ENCODE results near the gene TIMP2.
"Not testable (repeated sequence)": the region's sequence is repeated elsewhere in the genome, so short reads cannot be mapped to it uniquely, and the experiment has no call there.

The TIMP2 gene, protein sequence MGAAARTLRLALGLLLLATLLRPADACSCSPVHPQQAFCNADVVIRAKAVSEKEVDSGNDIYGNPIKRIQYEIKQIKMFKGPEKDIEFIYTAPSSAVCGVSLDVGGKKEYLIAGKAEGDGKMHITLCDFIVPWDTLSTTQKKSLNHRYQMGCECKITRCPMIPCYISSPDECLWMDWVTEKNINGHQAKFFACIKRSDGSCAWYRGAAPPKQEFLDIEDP
- total RNA-seq = 6.8 reads per million, percentile 25 among the genes with 10 or more reads in this experiment

DNA sequence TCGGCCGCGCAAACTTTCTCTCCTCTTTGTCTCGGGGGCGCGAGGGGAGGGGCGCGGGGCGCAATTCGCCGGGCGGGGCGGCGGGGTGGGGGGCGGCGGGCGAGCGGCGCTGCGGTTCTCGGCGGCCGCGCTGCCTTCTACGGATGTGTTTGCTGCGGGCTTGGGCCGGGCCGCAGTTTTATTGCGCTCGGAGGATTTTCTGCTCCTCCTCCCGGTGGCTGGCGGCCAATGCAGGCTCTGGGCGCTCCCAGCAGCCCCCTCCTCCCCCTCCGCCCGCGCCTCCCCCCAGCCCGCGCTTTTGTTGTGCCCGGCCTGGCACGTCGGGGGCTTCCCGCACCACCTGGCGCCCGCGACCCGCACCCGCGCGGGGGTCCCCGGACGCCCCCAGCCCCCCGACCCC is at the start of gene TIMP2:
Gene TIMP2 (minus strand): TSS at position 154 of the 400 bp plus-strand sequence. CDS start 299 bp downstream, outside the sequence.
- peak; percentile 51 for DNase-seq

DNA sequence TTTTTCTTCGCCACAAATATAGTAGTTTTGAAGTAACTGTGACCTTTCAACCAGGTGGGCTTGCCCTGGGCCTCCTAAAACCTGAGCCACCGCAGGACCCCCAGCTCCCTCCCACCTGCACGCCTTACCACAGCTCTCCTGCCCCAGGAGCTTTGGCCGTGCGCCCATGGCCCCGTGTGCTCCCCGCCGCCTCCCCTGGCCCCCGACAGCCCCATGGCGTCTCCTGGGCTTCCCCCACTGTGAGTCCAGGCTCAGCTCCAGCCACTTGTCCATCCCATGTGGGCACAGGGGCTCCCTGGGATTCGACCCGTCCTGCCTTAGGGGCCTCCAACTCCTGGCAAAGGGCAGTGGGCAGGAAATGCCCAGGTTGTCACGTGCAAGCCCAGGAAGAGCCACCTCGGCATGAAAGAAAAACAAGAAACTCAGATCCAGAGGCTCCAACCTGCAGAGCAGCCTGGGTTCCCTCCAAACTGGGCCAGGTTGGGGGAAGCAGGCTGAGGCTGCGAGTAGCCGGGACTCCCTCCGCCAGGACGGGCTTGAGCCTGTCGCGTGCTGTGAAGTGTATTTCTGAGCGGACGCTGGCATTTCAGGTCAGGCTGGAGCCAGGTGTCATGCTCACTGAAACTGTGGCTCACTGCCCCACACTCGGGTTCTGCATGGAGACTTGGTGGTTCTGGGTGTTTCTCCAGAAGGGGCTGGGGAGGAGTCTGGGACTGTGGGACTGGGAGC is 48.8 kb upstream of the TIMP2 start:
- no peak for DNase-seq

DNA sequence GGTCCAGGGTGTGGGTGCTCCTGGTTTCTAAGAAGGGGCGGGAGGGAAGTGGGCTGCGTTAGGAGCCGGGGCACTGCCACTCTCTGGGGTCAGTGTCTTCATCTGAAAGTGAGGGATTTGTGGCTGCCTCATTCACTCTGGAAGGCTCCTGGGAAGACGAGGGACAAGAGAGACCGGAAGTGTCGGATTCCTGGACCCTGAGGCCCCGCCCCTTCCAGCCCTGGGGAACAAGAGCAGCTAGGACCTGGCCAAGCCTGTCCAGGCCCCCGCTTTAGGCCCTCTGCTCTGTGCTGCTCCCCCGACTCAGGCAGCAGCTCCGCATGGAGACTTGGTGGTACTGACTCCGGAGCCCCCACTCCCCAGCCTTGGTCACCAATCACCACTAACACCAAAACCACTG is 48.0 kb upstream of the TIMP2 start:
- DNase-seq = no peak

DNA sequence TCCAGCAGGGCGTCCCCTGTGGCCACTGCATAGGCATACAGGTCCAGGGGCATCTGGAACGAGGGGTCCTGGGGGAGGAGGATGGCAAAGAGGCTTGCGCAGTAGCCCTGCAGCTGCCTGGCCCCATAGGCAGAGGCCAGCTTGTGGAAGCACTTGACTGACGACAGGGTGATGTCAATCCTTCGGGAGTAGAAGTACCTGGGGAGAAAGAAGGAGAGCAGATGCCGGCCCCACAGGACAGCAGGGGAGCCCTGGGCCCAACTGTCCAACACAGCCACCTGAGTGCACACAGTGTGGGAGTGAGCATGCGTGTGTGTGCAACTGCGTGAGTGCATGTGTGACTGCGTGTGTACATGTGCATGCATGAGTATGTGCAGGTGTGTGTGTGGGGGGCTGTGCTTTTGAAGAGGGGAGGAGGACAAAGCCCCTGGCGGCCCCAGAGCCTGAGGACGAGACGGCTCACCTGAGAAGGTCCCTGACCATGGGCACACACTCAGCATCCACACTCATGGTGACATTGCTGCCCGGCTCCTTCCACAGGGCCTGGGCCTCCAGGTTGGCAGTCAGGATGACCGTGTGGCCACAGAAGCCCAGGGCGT is 47.4 kb upstream of the TIMP2 start:
- DNase-seq = no peak

DNA sequence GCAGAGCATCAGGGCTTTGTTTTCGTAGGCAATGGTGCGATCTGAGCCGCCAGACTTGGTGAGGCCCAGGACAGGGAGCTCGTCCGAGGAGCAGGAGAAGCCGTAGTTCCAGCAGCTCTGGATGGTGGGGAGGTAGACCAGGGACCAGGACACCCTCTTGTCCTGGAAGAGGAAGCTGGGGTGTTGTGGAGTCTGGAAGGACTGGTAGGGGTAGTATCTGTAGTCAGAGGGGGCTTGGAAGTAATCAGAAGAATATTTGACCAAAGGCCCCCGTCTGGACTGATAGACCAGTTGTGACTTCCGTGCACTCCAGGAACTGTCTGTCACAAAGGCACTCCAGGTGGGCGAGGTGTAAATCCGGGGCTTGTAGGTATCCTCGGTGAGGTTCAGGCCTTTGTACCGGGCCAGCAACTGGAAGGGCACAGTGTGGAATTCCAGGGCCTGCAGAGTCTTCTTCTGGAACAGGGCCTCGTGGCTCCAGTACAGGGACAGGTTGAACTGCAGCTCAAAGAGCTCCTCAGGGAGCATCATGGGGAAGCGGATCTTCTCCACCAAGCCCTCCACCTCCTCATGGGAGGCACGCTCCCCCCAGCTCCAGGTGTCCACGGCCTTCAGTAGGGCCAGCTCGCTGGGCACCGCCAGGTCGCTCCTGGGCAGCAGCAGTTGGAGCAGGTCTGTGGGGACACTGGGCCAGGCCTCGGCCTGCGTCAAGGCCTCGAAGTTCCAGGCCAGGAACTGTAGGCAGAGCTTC is 46.7 kb upstream of the TIMP2 start:
- no peak for DNase-seq

DNA sequence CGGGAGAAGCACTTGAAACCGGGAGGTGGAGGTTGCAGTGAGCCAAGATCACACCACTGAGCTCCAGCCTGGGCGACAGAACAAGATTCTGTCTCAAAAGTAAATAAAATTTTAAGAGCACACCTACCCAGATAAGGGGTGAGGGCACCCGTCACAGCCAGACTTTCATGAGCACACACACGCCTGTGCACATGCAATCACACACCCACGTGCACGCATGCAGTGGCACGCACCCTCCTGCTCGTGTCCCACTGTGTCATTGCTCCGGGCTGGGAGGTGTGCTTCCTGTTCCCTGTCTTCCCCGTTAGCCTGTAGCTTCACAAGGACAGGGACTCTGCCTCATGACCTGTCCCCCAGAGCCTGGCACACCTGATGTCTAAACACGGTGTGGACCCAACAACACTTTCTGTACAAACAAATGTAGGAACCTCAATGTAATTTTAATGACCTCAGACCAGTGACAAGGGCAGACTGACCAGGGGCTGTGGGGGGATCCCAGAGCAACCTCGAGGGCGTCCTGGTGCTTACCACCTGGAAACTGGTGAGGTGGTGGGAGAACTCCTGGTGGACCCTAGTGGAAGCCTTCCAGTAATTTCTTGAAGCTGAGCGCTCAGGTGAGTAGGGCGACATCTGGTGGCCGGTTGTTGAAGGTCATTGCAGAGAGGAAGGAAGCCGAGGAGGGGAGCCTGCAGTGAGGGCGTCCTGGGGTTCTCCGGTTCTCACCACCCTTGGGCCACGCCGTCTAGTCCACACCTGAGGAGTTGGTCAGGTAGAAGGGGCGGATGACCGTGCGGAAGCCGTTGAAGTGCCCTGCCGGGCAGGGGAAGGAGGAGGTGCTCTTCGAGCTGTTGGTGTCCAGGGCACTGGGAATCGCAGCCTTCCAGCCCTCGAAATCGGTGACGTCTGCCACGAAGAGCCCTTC is 45.9 kb upstream of the TIMP2 start:
- peak; percentile 77 for DNase-seq

DNA sequence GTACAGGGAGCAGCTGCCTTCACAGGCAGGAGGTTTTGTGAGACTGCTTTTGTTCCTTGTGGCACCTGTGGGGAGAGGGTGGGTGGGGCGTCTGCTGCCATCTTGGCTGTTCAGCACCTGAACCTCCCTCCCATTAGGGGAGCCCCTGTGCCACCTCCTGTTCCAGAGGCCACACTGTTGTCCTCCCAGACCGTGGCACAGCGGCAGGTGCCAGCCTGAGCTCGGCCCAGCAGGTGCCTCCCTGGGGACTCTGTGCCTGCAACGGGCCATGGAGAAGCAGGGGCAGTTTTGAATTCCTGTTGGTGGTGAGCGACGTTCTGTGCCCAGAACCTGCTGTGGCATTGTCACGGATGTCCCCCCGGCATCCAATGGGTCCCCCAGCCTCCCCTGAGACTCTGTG is 44.7 kb upstream of the TIMP2 start:
- no peak for DNase-seq

DNA sequence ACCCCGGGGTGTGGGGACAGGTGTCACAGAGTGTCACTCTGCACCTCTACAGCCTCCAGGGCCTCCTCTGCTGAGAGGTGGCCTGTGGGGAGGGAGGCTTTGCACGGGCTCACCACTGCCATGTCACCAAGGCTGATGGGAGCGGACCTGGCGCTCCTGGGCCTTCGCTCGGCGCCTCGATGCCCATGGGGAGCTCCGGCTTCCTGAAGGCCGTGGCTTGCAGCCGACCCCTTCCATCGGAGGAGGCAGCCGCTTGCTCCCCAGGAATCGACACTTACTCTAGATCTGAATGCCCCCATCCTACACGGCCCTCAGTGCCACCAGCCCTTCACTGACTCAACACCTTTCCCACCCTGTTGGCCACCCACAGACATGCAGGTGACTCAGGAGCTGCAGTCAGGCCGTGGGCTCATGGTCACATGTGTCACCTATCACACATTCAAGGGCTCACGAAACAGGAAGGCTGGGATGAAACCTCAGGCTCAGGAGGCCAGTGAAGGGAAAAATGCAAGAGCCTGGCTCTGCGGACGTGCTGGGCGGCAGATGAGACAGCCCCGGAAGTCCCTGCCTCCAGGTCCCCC is 42.7 kb upstream of the TIMP2 start:
- DNase-seq = no peak

DNA sequence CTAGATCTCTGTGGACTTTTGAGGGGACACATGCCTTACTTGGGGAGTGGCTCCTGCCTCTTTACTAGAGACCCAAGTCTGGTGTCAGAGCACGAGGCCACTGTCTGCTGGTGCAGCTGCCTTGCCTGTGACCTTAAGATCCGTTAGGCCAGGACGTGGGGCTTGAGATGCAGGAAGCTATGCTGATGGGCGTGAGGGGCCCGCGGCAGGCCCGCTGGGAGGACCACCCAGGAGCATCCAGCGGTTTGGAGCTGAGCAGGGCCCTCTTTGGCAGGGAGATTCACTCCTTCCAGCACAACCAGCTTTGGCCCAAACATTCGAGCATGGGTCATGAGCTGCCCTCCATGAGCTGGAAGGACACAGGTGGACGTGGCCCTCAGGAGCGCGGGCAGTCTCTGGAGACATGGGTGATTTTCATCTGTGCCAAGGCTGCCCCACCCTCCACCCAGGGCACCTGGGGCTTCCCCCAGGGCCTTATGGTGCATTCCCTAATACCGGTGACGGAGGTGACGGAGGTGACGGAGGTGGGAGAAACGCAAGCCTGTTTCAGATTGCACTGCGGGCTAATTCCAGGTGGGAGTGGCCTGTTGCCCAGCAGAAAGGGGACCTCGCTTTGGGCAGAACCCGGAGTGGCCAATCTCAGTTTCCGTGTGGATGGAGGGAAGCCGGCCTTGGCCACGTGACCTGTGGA is 41.9 kb upstream of the TIMP2 start:
- DNase-seq = no peak

DNA sequence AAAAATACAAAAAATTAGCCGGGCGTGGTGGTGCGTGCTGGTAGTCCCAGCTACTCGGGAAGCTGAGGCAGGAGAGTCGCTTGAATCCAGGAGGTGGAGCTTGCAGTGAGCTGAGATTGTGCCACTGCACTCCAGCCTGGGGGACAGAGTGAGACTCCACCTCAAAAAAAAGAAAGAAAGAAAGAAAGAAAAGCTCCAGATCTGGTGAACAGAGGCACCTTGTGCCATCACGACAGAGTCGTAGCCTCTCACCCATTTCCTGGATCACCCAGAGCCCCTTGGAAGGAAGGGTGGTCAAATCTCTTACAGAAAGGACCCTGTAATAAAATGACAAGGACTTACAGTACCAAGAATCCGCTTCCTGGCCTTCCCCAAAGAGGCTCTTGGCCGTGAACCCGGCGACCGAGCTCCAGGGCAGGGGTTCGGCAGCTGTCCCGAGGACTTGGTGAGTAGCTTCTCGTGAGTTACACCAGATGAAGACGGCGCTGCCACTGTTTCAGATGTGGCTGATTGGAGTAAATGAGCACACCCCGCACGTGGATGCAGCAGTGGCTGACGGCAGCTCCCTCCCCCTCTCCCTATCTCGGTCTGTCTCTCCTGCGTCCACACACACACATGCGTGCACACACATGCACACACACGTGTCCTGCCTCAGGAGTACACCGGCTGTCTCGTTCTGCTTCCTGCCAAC is 41.1 kb upstream of the TIMP2 start:
- DNase-seq = no peak

DNA sequence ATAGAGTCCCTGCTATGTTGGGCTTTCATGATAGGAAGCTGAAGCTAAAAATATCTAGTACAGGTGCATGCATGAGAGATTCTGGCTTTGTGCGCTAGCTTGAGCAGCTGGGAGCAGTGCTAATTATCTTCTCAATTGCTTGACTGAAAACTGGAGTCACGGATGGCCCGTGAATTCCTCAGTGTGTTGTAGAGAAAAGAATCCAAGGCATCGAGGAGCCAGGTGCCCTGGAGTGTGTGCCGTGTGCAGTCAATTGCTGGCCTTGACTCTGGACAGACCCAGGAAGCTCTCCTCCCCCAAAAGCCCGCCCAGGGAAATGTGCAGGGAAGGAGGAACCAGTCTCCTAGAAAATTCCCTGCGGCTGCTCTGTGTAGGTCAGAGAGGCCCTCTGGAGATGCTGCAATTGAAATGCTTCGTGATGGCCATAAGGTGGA is 40.3 kb upstream of the TIMP2 start:
- DNase-seq = no peak

DNA sequence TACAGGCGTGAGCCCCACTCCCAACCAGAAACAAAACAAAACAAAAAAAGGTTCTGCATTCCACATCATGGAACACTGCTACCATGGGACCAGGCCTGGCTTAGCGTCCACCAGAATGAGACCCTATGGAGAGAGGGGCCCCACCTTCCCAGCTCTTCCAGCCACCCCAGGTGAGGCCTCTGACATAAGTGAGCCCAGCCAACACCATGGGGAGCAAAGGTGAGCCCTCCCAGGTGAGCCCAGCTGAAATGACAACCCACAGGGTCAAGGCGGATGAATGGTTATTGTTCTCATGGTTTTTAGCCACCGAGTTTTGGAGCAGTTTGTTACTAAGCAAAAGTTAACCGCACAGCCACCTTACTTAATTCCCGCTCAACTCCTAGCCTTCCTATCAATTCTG is 38.2 kb upstream of the TIMP2 start:
- DNase-seq = no peak

DNA sequence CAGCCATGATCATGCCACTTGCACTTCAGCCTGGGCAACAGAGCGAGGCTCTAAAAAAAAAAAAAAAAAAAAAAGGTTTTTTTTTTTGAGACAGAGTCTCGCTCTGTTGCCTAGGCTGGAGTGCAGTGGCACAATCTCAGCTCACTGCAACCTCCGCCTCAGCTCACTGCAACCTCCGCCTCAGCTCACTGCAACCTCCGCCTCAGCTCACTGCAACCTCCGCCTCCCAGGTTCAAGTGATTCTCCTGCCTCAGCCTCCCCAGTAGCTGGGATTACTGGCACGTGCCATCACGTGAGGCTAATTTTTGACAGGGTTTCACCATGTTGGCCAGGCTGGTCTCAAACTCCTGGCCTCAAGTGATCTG is 37.8 kb upstream of the TIMP2 start:
- DNase-seq = not testable (repeated sequence)

DNA sequence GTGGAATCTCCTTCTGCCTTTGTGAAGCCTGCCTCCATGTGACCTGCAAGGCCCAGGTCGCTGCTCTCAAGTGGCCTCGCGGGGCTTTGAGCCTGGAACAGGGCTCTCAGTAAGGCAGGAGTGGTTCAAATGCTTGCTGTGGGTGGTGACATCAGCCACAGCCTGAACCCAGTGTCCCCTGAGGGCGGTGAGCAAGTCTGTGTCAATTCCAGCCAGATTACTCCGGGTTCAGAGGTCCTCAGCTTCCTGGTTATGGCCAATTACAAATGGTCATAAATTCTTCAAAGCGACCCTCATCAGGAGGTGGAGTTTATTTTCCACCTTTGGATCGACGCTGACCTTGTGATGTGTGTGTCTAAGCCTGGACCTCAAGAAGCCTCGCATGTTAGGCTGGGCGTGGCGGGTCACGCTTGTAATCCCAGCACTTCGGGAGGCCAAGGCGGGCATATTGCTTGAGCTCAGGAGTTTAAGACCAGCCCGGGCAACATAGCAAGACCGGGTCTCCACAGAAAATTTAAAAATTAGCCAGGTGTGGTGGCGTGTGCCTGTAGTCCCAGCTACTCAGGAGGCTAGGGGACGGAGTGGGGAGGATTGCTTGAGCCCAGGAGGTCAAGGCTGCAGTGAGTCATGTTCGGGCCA is 37.3 kb upstream of the TIMP2 start:
- no peak for DNase-seq

DNA sequence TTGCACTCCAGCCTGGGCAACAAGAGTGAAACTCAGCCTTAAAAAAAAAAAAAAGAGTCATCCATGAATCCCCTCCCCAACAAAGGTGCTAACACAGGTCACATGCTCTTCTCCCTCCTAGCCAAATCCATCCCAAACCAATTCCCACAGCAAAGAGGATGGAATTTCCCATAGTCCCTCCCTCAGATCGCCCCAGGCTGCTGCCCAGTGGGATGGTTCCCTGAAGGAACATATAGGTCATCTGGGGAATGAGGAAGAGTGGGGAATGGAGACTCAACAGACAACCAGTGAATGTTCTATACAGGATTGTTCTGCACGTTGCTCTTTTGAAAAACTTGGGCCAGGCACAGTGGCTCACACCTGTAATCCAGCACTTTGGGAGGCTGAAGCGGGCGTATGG is 36.4 kb upstream of the TIMP2 start:
- DNase-seq = no peak

DNA sequence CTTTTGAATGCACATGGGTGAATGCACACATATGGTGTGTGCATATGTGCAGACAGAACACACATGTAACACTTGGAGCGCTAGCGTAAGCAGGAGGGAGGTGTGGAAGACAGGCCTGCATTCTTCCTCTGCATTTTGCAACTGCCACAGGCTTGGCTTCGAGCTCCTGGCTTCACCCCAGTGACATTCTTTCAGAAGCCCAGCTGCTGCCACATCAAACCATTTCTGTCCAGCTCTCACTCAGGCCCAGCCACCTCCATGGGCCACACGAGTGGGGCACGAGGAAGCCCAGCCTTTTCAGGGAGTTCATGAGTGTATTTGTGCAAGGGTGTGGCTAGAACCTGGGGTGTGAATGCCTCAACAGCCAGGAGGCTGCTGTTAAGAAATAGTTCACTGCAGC is 35.7 kb upstream of the TIMP2 start:
- DNase-seq = no peak

DNA sequence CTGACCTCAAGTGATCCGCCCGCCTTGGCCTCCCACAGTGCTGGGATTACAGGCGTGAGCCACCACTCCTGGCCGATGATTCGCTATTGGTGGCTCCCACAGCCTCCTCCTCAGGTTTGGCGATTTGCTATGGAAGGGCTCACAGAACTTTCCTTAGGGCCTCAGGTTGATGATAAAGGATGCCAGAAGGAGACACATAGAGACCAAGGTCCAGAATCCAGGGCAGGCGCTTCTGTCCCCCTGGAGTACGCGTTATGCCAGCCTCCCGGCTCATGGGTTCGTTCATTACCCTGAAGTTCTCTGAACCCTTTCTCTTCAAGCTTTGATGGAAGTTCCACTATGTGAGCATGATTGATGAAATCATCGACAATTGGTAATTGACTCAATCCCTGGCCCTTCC is 34.6 kb upstream of the TIMP2 start:
- DNase-seq = no peak

DNA sequence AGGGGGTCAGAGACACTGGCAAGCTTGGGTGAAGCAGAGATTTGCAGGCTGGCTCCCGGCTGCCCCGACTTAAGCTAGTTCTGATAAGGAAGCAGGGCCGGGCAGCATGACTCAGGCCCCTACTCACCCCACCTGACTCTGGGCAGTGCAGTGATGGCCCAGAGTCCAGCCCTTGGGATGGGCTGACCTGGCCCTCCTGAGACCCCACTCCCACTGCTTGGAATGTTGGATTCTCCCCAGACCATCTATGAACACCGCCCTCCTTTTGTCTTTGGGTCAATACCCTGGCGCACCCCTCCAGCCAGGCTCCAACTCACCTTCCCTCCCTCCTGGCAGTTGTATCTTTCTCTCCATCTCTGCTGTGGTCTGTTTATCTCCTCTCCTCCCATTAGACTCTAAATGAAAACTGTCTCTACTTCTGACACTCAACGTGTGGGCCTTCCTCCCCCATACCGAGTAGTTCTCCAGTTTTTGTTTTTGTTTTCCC is 33.5 kb upstream of the TIMP2 start:
- no peak for DNase-seq

DNA sequence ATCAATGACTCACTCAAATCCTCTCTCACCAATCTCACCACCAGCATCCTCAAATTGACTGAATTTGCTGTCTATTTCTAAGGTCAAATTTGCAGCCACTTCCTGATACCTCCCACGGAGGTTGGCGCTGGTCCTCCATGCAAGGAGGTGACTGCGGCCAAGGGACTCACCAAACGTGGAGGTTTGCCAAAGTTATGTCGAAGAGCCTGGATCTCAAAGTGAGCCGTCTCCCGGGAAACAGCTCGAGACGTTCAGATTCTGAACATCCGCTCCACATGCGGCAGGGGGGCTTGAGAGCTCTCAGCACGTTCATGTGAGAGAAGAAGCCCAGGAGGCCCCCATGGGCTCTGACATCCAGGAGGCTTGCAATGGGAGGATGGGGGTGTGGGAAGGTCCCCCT is 31.9 kb upstream of the TIMP2 start:
- DNase-seq = no peak

DNA sequence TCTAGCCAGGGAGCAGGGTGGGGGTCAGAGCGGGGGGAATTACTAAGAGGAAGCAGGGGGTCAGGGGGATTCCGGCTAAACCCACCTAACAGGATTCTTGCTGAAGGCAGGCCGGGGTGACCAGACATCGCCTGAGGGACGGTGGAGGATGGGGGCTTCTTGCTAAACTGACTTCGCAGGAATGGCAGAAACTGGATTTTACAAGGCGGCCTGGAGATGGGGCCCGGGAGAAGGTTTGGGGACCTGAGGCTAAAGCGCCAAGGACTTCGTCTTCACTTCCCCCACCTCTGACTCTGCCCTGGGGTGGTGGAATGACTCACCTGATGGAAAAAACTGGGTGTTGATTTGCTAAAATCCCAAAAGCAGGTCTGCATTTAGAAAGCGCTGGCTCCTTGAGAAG is 31.1 kb upstream of the TIMP2 start:
- DNase-seq = no peak

Data from effector CD4-positive, alpha-beta T cell (primary cell).